Heart left ventricle (tissue), 16 donors: ENCODE measurements around the gene GRB14. TPM values are rescaled to one million over a fixed set of nuclear protein-coding genes. Genes with fewer than 3 reads are reported as not detected.

ENCODE experiments used
- ATAC-seq, 4 donors: fragments of 200-7000 bp; cut with Tn5 transposase; one replicate each; pipeline ENCODE4 v1.9.1; 2020 to 2022; ENCODE audit warnings: moderate library complexity in 4 of 4, mild to moderate bottlenecking in 3 of 4, moderate number of reproducible peaks in 1 of 4
- DNase-seq, 5 donors: peaks; one replicate each; pipeline ENCODE4 v3.0.0-alpha.2; 2020
- H3K27ac ChIP-seq, 12 donors: fragments of 200-600 bp; sonication (generic) in 4 of 12; one replicate each; pipeline versions ENCODE4 v1.5.0 to v1.8.0; 2016 to 2022; ENCODE audit warnings: mild to moderate bottlenecking in 2 of 12
- H3K27me3 ChIP-seq, 9 donors: fragments of 200-600 bp; sonication (generic) in 2 of 9; one replicate each; pipeline versions ENCODE4 v1.5.1 to v1.8.0; 2016 to 2022; ENCODE audit warnings: mild to moderate bottlenecking in 3 of 9
- H3K36me3 ChIP-seq, 9 donors: fragments of 200-600 bp; sonication (generic) in 2 of 9; one replicate each; pipeline versions ENCODE4 v1.5.0 to v1.8.0; 2018 to 2022; ENCODE audit warnings: mild to moderate bottlenecking in 2 of 9
- H3K4me1 ChIP-seq, 12 donors: fragments of 200-600 bp; sonication (generic) in 4 of 12; one replicate each; pipeline versions ENCODE4 v1.5.0 to v1.8.0; 2016 to 2022; ENCODE audit warnings: mild to moderate bottlenecking in 3 of 12
- H3K4me3 ChIP-seq, 12 donors: fragments of 200-600 bp; sonication (generic) in 4 of 12; one replicate each; pipeline versions ENCODE4 v1.5.0 to v1.8.0; 2017 to 2022; ENCODE audit warnings: mild to moderate bottlenecking in 9 of 12, moderate library complexity in 4 of 12
- H3K9me3 ChIP-seq, 12 donors: fragments of 200-600 bp; sonication (generic) in 4 of 12; one replicate each; pipeline versions ENCODE4 v1.5.0 to v1.8.0; 2016 to 2022; ENCODE audit warnings: mild to moderate bottlenecking in 1 of 12
- CTCF ChIP-seq, 12 donors: fragments of 200-600 bp; sonication (generic) in 4 of 12; IDR thresholded peaks; one replicate each; pipeline versions ENCODE4 v1.5.0 to v1.8.0; 2018 to 2022; ENCODE audit warnings: antibody characterized with exemption in 12 of 12, mild to moderate bottlenecking in 5 of 12
- POLR2A ChIP-seq, 2 donors: fragments of 450-650 bp; IDR thresholded peaks; one replicate each; pipeline ENCODE4 v1.6.1; 2017; ENCODE audit warnings: antibody characterized with exemption in 2 of 2, mild to moderate bottlenecking in 2 of 2, moderate library complexity in 2 of 2
- WGBS, 4 donors: extraction: QIAGEN DNeasy Blood & Tissue Kit in 2 of 4; methylation state at CpG; one replicate each; pipeline versions ENCODE4 v1.1.5 to v1.1.7; 2013 to 2018; 5-methylcytosine and 5-hydroxymethylcytosine counted together
- intact Hi-C, 10 donors: fragments of 100-400 bp; cut with DNase I; formaldehyde crosslinking; loops; one replicate each; pipeline versions ENCODE4 v1.11.1 to v1.14.2; 2022
- polyA plus RNA-seq, 2 donors: library from polyadenylated mRNA; stranded (reverse); fragments of 200-250 nt; gene quantifications; one replicate each; pipeline ENCODE4 v1.2.3, GENCODE V29; 2013
- total RNA-seq, 9 donors: library from RNA; depleted of rRNA in 2 of 9; stranded (reverse); fragments of >200 nt in 2 of 9; fragmentation: NEBNext Ultra II Directional in 3 of 9; extraction: Animal tissue kit (Norgen Biotek cat#: 25700) in 3 of 9; gene quantifications; one replicate each; pipeline versions ENCODE4 v1.1.0 to v1.2.4, GENCODE V29; 2016 to 2023
- donor health status: ischemic (EF 13 %, LVEDD 7.1; RV severe dilation, severe dysfunction).
- donor health status: healthy with polysubstance abuse.
- donor health status: DM: no; HTN: yes; CAD: no.
- donor health status: DM: no; HTN: no; CAD: no.
- donor health status: ischemic (EF 25% LVEDD 6.9; RV normal size, moderate dysfunction).
- donor health status: ischemic (EF 25% LVEDD 5.7; RV mildly dilated, moderate dysfunction).
- donor health status: healthy.
- donor health status: DM: yes; HTN: yes; CAD: no.
- donor health status: ischemic (EF 35%, LVEDD 5.7; RV mildly dilated, moderate dysfunction).
- donor health status: nonischemic (EF 11% LVEDD 7.7; RV severe dilation, severe dysfunction).
- donor health status: DM: yes; HTN: yes; CAD: no.
- donor health status: PGD.
- donor health status: ischemic (EF 29% LVEDD 5.4; RV normal size, mild dysfunction).
- donor health status: nonischemic (EF 23%, LVEDD 6.1; RV moderate dilation, normal function).

Gene GRB14
- total and polyA plus RNA-seq, 11 donors, result 2.7 to 42.3 (median 13.3) TPM

- ATAC-seq (no peak), DNase-seq (no peak)
- TF ChIP-seq POLR2A (IDR thresholded peaks at IDR 0.05) (no peak), CTCF (IDR thresholded peaks at IDR 0.05) (no peak)
- Histone ChIP-seq H3K9me3 (peaks cover 0 to 20% (median 0%) of the 10 kb centered on the region in 12 donors), H3K27ac (no peak overlapping the region), H3K4me3 (no peak overlapping the region), H3K4me1 (peaks cover 0 to 6% (median 0%) of the 10 kb centered on the region in 12 donors), H3K27me3 (no peaks in the 10 kb centered on the region), H3K36me3 (no peaks in the 10 kb centered on the region)
- WGBS, 4 donors, result 40 to 56% (median 44%) methylated on average over 2 of the region's 2 CpGs
- intact Hi-C loops, result no loop called here
Observed at GRCh38 chr2:164542581-164543021, 78.7 kb downstream of the GRB14 start.

GRCh38 chr2:164538240-164538866 is 82.9 kb downstream of the GRB14 start:
- H3K4me1 ChIP-seq, result peaks cover 0 to 14% (median 0%) of the 10 kb centered on the region in 12 donors
- H3K27me3 ChIP-seq, result no peaks in the 10 kb centered on the region
- no peaks in the 10 kb centered on the region for H3K36me3 ChIP-seq
- DNase-seq (no peak), ATAC-seq (peak in 3 of 4 donors; percentile 42 to 59 (median 55))
- TF ChIP-seq CTCF (IDR thresholded peaks at IDR 0.05) (peak; percentile 30 to 66 (median 52)), POLR2A (IDR thresholded peaks at IDR 0.05) (no peak)
- no peak overlapping the region for H3K4me3 ChIP-seq
- 83 to 92% (median 86%) methylated on average over 3 of the region's 3 CpGs for WGBS, 4 donors
- no peak overlapping the region for H3K27ac ChIP-seq
- intact Hi-C loops, result no loop called here
- H3K9me3 ChIP-seq, result no peaks in the 10 kb centered on the region

- no peak overlapping the region for H3K27ac ChIP-seq
- TF ChIP-seq POLR2A (IDR thresholded peaks at IDR 0.05), result no peak
- no peak for TF ChIP-seq CTCF (IDR thresholded peaks at IDR 0.05)
- 43 to 63% (median 56%) methylated on average over 5 of the region's 5 CpGs for WGBS, 4 donors
- H3K4me1 ChIP-seq, result peaks cover 0 to 14% (median 0%) of the 10 kb centered on the region in 12 donors
- DNase-seq, result no peak
- intact Hi-C loops, result no loop called here
- ATAC-seq, result peak in 1 of 4 donors; percentile 49
- no peaks in the 10 kb centered on the region for H3K9me3 ChIP-seq
- H3K27me3 ChIP-seq, result no peaks in the 10 kb centered on the region
- no peak overlapping the region for H3K4me3 ChIP-seq
- H3K36me3 ChIP-seq, result no peaks in the 10 kb centered on the region
Observed at GRCh38 chr2:164535280-164536025, 85.8 kb downstream of the GRB14 start.

DNA sequence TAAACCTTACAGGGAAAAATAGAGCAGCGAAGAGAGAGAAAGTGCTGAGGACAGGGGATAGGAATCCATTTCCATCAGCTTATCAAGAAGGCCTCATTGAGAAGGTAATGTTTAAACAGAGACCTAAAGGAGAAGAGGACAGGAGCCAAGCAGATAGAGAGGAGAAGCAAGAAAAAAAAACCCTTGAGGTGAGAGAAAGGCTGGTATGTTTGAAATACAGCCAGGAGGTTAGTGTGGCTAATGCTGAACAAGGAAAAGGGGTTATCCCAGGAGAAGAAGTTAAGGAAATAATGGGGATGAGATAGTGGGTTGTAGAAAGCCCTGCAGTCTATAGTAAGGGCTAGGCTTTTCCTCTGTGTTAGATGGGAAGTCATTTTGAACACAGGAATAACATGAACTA is 90.8 kb downstream of the GRB14 start:
- H3K27me3 ChIP-seq, result no peaks in the 10 kb centered on the region
- peaks cover 0 to 2% (median 0%) of the 10 kb centered on the region in 12 donors for H3K4me1 ChIP-seq
- H3K4me3 ChIP-seq, result no peak overlapping the region
- no peak overlapping the region for H3K27ac ChIP-seq
- no peaks in the 10 kb centered on the region for H3K9me3 ChIP-seq
- intact Hi-C loops, result no loop called here
- WGBS, 4 donors, result 93 to 94% (median 93%) methylated on average over 1 of the region's 1 CpG
- TF ChIP-seq CTCF (IDR thresholded peaks at IDR 0.05) (no peak), POLR2A (IDR thresholded peaks at IDR 0.05) (no peak)
- DNase-seq, result no peak
- no peak for ATAC-seq
- H3K36me3 ChIP-seq, result no peaks in the 10 kb centered on the region
